Measurements from ENCODE around the gene ILKAP.

The ILKAP gene

DNA sequence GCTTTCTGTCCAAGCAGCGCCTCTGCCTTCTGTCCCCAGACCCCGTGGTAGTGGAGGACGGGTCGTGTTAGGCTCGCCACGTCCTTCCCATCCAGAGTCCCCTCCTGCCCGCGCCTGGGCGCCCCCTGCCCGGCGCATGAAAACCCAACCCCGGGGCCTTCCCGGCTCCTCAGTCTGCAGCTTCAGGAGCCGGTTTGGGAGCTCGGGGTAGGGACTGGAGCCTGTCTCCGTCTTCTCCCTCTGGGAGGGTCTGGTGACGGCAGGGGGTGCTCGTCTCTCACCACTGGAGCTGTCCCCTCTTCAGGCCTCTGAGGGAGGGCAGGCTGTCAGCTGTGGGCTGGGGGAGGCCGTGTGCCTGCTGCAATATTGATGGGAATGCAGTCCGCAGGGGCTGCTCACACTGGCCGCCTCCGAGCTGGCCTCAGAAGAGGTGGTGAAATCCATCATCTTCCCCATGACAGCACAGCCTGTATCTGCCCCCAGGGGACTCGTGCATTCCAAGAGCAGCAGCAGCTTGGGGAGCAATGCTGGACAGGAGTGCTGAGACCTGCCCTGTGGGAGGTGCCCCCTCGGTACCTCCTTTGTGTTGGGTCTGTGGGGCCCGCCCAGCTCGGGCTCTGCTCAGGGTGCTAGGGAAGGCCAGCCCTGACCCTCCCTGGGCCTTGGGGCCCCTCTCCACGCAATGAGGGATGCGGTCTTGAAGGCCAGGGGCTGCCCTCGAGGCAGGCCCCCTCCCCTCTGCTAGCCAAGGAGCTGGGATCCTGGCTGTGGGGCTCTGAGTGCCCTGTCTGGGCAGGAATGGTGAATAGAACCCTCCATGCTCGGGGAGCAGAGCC lies 82.8 kb downstream of the ILKAP start:
- Histone ChIP-seq H3K27me3 (replicated peaks in 2 of 5; ENCODE audit: control insufficient read depth in 4 of 5, insufficient read depth in 5 of 5, low read length in 4 of 5) (peaks cover 0 to 28% (median 0%) of the 10 kb centered on the region in 5 experiments), H3K36me3 (ENCODE audit: control insufficient read depth in 4 of 4, insufficient read depth in 4 of 4, low read length in 3 of 4) (no peaks in the 10 kb centered on the region), H3K4me3 (ENCODE audit: control insufficient read depth in 1 of 7, extremely low read depth in 1 of 7, insufficient read depth in 4 of 7, low read depth in 2 of 7, low read length in 6 of 7) (no peak overlapping the region), H3K27ac (ENCODE audit: insufficient read depth in 1 of 2, low read depth in 1 of 2, low read length in 2 of 2, poor library complexity in 1 of 2, severe bottlenecking in 2 of 2) (no peak overlapping the region), H3K4me1 (ENCODE audit: control extremely low read depth in 1 of 4, control insufficient read depth in 4 of 4, insufficient read depth in 4 of 4, low read length in 3 of 4) (no peaks in the 10 kb centered on the region), H3K9me3 (ENCODE audit: control extremely low read depth in 1 of 5, control insufficient read depth in 4 of 5, insufficient read depth in 2 of 5, low read depth in 1 of 5, low read length in 4 of 5) (no peaks in the 10 kb centered on the region)
- CTCF ChIA-PET: no interaction called here
- 62% methylated on average over 27 of the region's 30 CpGs for WGBS (ENCODE audit: insufficient coverage)
- POLR2A ChIA-PET: no interaction called here
- DNase-seq: no peak
